Ecto neural progenitor cell (in vitro differentiated cells): ENCODE measurements around the gene IFT57.

Experiments used
- DNase-seq: peaks from one replicate; pipeline ENCODE4 v3.0.0-alpha.2; 2018; ENCODE audit warnings: low spot score

The IFT57 gene

GRCh38 chr3:108124337-108125152 is 97.7 kb downstream of the IFT57 start:
- no peak for DNase-seq

GRCh38 chr3:108123326-108123725 is 98.9 kb downstream of the IFT57 start:
- no peak for DNase-seq

- DNase-seq, result no peak
These were observed 99.9 kb downstream of the IFT57 start for GRCh38 chr3:108122276-108122675.

- DNase-seq, result no peak
These were observed 102.7 kb downstream of the IFT57 start for GRCh38 chr3:108119398-108120104.

GRCh38 chr3:108118038-108118768 is 104.0 kb downstream of the IFT57 start:
- no peak for DNase-seq

- DNase-seq, result no peak
These were observed 104.9 kb downstream of the IFT57 start for GRCh38 chr3:108117241-108117775.

GRCh38 chr3:108114423-108115065 is 107.7 kb downstream of the IFT57 start:
- no peak for DNase-seq

- no peak for DNase-seq
These were observed 108.2 kb downstream of the IFT57 start for GRCh38 chr3:108113975-108114374.

- DNase-seq, result no peak
These were observed 111.3 kb downstream of the IFT57 start for GRCh38 chr3:108110934-108111333.
